ENCODE measurements around the gene ENOSF1.
"Not testable (repeated sequence)": the region's sequence is repeated elsewhere in the genome, so short reads cannot be mapped to it uniquely, and the experiment has no call there.

ENOSF1 gene

GRCh38 chr18:706405-706804 lies 6.0 kb downstream of the ENOSF1 start:
- DNase-seq: no peak

DNA sequence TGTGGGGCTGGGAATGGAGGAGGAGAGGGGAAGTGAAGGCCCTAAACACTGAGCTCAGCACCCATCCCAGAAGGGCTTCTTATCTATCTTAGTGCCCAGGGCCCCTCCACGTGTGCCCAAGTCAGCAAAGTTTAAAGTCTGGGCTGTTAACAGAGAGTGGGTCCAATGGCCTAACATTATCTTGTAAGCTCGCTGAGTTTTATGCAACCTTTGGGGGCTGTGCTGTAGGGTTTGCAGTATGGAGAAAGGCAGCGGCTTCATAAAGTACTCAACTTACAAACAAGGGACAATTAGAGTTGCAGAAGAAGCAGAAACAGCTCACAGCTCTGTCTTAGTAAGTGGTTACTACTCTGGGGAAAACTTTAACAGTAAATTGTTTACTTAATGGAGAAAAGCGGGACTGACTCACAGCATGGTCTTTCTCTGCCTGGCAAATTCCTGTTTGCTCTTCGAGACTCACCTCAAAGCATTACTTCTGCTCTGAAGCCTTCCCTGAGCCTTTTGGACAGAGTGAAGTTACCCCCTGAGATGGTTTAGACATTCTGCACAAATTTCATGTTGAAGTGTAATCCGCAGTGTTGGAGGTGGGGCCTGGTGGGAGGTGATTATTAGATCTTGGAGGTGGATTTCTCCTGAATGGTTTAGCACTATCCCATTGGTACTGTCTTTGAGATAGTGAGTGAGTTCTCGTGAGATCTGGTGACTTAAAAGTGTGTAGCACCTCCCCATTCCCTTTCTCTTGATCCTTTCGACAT lies 9.0 kb downstream of the ENOSF1 start:
- DNase-seq: no peak

DNA sequence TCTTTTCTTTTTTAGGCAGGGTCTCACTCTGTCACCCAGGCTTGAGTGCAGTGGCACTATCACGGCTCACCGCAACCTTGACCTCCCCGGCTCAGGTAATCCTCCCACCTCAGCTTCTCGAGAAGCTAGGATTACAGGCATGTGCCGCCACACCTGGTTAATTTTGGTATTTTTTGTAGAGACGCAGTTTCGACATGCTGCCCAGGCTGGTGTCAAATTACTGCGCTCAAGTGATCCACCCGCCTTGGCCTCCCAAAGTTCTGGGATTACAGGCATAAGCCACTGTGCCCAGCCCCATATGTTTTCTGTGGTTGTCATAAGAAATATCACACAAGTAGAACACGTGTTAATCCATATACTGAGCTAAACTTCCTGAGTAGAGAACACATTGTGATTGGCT lies 14.6 kb downstream of the ENOSF1 start:
- no peak for DNase-seq

GRCh38 chr18:697012-697411 lies 15.4 kb downstream of the ENOSF1 start:
- DNase-seq: no peak

GRCh38 chr18:693466-694187 lies 18.8 kb downstream of the ENOSF1 start:
- DNase-seq: no peak

- DNase-seq: no peak
Observed at GRCh38 chr18:692824-693223, 19.6 kb downstream of the ENOSF1 start.

DNA sequence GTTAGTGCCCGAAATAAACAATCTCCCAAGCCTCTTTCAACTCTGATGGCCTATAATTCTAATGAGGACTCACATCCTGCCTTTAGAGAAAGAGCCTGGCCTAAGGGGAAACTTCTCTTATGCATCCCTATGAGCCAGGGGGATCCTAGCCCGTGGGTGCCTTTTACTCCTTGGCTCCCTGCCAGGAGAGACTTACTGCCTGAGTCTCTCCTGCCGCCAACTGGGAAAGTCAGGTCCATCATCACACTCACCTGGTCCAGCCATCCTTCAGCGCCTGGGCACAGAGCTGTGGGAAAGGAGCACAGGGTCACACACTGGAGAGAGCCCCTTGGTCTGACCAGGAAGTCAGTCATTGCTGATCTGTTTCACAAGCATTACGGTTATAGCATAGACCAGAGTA lies 24.1 kb downstream of the ENOSF1 start:
- no peak for DNase-seq

- no peak for DNase-seq
Observed at GRCh38 chr18:686339-687111, 25.9 kb downstream of the ENOSF1 start.

DNA sequence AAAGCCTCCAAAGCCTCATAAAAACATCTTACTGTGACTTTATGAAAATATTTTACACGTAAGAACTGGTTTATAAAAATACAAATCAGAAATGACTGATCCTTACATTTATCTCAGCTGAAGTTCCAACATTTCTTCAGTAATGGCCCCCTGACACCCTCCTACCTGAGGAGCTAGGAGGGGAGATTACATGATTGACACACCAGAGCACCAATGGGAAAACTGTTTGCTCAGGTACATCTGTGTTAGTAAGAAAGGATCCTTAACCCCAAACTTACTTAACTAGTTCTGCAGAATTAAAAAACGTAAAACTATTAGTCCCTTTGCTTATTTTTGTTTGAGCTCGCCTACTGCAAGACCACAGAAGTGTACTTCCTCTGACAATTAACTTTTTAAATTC lies 27.0 kb downstream of the ENOSF1 start:
- DNase-seq: no peak

DNA sequence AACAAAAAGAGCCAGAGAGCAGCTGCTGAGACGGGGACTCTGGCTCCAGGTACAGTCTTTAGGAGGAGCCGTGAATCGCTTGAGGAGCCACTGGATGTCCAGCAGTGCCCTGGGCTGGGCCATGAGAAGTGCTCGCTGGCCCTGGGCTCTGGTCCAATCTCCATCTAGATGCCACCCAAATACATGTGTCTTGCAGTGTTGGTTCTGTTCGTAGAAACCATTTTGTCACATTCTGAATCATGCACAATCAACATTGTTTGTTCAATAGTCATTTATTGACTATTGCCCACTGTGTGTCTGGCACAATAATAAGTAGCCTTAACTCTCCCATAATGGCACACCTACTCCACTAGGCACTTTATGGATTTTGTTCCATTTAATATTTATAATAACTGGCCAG lies 28.9 kb downstream of the ENOSF1 start:
- DNase-seq: no peak

GRCh38 chr18:682833-683232 lies 29.6 kb downstream of the ENOSF1 start:
- no peak for DNase-seq

- DNase-seq: not testable (repeated sequence)
Observed at GRCh38 chr18:682416-682815, 30.0 kb downstream of the ENOSF1 start.

DNA sequence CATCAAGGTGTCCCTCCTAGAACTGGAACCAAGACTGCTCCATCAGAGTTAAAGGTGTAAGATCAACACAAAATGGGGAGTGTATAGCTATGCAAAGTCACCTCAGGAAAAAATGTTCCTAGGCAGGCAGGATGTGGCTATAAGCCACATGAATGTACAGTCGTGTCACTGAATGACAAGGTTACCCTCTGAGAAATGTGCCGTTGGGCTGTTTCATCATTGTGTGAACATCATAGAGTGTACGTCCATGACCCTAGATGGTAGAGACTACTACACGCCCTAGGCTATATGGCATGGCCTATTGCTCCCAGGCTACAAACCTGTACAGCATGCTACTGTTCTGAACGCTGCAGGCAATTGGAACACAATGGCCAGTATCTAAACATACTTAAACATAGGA lies 30.4 kb downstream of the ENOSF1 start:
- no peak for DNase-seq

DNA sequence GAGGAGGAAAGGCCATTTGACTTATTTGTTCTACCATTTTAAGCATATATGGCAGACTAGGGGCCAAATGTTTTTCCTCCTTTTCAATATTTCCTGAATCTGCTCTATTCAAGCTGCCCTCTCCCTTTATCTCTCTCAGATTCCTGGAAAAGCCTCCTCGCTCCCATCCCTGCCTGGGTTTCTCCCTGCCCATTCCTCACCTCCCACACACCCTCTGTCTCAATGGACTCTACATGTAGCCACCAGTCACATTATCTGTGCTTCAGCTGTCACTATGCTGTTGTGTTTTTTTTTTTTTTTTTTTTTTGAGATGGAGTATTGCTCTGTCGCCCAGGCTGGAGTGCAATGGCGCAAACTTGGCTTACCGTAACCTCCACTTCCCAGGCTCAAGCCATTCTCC lies 32.0 kb downstream of the ENOSF1 start:
- no peak for DNase-seq

GRCh38 chr18:679516-679915 lies 32.9 kb downstream of the ENOSF1 start:
- DNase-seq: no peak

- DNase-seq: no peak
Observed at GRCh38 chr18:678482-679182, 33.8 kb downstream of the ENOSF1 start.

- DNase-seq: no peak
Observed at GRCh38 chr18:677951-678381, 34.5 kb downstream of the ENOSF1 start.

GRCh38 chr18:677145-677544 lies 35.3 kb downstream of the ENOSF1 start:
- no peak for DNase-seq

GRCh38 chr18:676736-677135 lies 35.7 kb downstream of the ENOSF1 start:
- no peak for DNase-seq

DNA sequence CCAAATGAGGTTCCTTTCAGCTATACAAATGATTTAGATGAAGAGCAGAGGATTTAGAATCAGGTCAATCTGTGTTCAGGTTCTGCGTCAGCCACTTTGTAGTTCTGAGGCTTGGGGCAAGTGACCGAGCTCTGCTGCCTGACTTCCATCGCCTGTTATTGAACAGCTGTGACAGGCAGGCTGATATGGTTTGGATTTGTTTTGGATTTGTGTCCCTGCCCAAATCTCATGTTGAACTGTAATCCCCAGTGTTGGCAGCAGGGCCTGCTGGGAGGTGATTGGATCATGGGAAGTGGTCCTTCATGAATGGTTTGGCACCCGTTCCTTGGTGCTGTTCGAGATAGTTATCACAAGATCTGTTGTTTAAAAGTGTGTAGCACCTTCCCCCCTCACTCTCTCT lies 36.4 kb downstream of the ENOSF1 start:
- no peak for DNase-seq

DNA sequence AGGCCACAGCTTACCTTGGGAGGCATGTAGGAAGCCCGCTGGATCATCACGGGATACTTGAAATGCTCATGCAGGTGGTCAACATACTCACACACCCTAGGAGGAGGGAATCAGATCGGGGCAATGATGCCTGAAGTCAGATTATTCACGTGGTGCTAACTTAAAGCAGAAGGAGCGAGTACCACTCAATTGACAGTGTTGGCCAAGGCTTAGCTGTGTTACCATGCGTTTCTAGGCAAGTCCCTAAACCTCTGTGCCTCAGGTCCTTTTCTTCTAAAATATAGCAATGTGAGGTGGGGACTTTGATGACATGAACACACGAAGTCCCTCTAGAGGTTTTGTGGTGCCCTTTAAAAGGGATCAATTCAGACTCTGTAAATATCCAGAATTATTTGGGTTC lies 37.1 kb downstream of the ENOSF1 start:
- DNase-seq: no peak

DNA sequence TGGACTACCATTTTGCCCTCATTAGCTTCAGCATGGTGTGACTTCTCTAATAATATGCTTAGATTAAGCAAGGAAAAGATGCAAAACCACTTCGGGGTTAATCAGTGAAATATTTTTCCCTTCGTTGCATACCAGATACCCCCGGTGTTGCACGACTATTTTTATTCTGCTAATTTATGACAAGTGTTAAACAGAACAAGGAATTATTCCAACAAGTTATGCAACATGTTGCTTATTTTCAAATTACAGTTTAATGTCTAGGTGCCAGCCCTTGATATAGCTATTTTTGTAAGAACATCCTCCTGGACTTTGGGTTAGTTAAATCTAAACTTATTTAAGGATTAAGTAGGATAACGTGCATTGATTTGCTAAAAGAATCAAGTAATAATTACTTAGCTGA lies 38.7 kb downstream of the ENOSF1 start:
- no peak for DNase-seq

- DNase-seq: no peak
Observed at GRCh38 chr18:673317-673716, 39.1 kb downstream of the ENOSF1 start.

All from NCI-H1436 (cell line).